Coronary artery (tissue), 2 donors: ENCODE data around the gene UGT8.
"Not testable (repeated sequence)": the region's sequence is repeated elsewhere in the genome, so short reads cannot be mapped to it uniquely, and the experiment has no call there.

ENCODE experiments used
- DNase-seq: peaks from one replicate; pipeline ENCODE4 v3.0.0-alpha.2; 2017; ENCODE audit warnings: low spot score
- H3K27ac ChIP-seq, 2 donors: fragments of 200-600 bp; sonication (generic); one replicate each; pipeline ENCODE4 v1.5.1; 2016 to 2019
- H3K4me3 ChIP-seq: fragments of 200-600 bp; sonication (generic); 2 replicates; pipeline ENCODE4 v1.5.1; 2016; ENCODE audit warnings: mild to moderate bottlenecking, moderate library complexity
- CTCF ChIP-seq: fragments of 200-600 bp; sonication (generic); IDR thresholded peaks from one replicate; pipeline ENCODE4 v1.5.1; 2019; ENCODE audit warnings: antibody characterized with exemption

UGT8 gene

GRCh38 chr4:114563536-114564315 is 34.9 kb upstream of the UGT8 start:
- TF ChIP-seq CTCF = no peak
- DNase-seq = no peak
- H3K27ac ChIP-seq = no peak overlapping the region

GRCh38 chr4:114577386-114577785 is 21.2 kb upstream of the UGT8 start:
- Histone ChIP-seq H3K4me3 (no peak overlapping the region), H3K27ac (no peak overlapping the region)
- TF ChIP-seq CTCF = no peak
- DNase-seq = no peak

More at GRCh38 chr4:114563536-114564315, 34.9 kb upstream of the UGT8 start:
- H3K4me3 ChIP-seq = no peak overlapping the region

- DNase-seq = no peak
- TF ChIP-seq CTCF = no peak
- H3K27ac ChIP-seq = no peak overlapping the region
- no peak overlapping the region for H3K4me3 ChIP-seq
Observed at GRCh38 chr4:114582621-114583020, 16.0 kb upstream of the UGT8 start.

- no peak for DNase-seq
- no peak overlapping the region for H3K4me3 ChIP-seq
- no peak for TF ChIP-seq CTCF
- no peak overlapping the region for H3K27ac ChIP-seq
Observed at GRCh38 chr4:114588305-114588704, 10.3 kb upstream of the UGT8 start.

- H3K27ac ChIP-seq, DNase-seq, H3K4me3 ChIP-seq: not testable (repeated sequence)
Observed at GRCh38 chr4:114590360-114590759, 8.2 kb upstream of the UGT8 start.

GRCh38 chr4:114593526-114593925 is 5.1 kb upstream of the UGT8 start:
- no peak for DNase-seq
- H3K4me3 ChIP-seq = no peak overlapping the region
- TF ChIP-seq CTCF = no peak
- H3K27ac ChIP-seq = no peak overlapping the region

GRCh38 chr4:114595207-114595606 is 3.4 kb upstream of the UGT8 start:
- TF ChIP-seq CTCF = no peak

More at GRCh38 chr4:114595207-114595606, 3.4 kb upstream of the UGT8 start:
- no peak overlapping the region for H3K4me3 ChIP-seq
- H3K27ac ChIP-seq = no peak overlapping the region
- DNase-seq = no peak
